SW480 (cell line): ENCODE measurements around the gene BCAS4.

Experiments
- DNase-seq: peaks from one replicate; pipeline ENCODE4 v3.0.0-alpha.2; 2016; ENCODE audit warnings: low spot score

Gene BCAS4

DNA sequence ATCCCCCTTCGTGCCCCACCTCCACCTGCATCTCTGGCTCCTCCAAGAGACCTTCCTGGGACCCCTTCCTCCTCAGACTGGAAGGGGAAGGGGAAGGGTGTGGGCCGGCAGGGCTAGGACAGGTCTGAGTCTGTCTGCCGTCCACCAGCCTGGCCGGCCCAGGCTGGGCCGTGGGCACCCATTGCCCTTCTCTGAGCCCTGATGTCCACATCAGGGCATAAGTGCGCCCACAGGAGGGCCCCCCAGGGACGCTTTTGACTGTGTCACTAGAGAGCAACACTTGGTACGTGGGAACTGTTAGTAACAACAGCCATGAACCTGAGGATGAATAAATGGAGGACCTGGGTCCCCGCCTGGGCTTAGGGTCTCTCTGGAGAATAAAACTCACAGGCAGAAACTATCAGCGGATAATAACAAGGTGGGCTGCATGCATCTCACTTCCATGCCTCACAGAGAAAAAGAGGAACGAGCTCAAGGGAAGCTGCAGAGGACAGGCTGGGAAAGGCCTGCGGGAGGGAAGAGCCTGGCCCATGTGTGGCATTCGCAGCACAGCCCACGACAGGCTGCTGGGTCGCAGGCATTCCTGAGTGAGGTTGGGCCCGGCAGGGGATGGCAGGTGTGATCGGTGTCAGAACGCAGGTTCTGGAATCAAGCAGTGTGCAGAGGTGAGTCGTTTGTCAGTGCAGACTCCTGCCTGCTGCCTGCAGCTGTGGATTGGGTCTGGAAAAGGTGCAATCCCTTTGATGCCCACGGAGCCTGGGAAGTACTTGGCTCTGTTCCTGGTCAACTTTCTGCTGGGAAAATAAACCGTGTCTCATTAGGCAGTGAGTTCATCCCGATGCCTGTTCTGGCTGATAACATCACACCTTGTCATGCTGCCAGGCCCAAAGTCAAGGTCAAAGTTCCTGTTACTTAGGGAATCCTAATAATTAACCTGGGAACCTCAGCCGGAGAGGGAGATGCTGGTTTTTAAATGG, 60.9 kb downstream of the BCAS4 start:
- peak; percentile 88 for DNase-seq

DNA sequence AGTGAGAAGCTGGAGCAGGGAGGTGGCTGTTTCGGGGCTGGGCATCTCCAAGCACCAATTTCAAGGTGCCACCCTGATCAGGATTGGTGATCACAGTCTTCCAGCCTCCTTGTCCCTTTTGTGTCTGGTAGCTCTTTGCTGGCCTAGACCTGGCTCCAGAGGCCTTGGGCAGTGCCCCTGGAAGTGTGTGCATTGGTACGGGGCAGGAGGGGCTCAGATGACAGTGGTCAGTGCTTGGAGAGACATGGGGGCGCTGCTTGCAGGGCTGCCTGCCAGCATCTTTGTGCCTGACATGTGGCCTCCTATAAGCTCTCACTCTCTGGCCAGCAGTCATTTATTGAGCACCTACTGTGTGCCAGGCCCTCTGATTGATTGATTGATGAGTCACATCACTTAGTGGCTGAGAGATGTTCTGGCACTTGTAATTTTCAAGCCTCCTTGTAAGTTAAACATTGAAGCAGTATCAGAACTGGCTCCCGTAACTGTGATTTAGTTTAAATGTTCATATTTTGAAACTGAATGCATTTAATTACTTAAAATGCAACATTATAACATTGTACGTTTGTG, 61.7 kb downstream of the BCAS4 start:
- no peak for DNase-seq

DNA sequence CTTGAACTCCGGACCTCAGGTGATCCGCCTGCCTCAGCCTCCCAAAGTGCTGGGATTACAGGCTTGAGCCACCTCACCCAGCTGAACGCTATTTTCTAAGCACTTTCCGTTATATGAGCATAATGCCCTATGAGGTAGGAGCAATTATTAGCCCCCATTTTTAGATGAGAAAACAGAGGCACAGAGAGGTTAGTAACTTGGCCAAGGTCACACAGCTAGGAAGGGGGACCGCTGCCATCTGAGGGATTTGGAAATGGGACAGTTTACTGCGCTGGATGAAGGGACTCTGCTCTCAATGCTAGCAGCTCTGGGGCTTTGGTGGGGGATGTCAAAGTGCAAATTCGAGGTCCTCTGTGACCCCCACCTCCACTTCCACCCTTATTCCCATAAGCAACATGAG, 62.5 kb downstream of the BCAS4 start:
- no peak for DNase-seq

DNA sequence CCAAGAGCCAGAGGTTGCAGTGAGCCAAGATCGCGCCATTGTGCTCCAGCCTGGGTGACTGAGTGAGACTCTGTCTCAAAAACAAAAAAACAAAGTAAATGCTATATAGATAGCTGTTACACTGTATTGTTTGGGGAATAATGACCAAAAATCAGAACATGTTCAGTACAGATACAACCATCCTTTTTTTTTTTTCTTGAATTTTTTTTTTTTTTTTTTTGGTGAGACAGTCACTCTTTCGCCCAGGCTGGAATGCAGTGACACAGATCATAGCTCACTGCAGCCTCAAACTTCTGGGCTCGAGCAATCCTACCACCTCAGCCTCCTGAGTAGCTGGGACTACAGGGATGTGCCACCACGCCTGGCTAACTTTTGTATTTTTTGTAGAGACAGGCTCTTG, 63.7 kb downstream of the BCAS4 start:
- DNase-seq: no peak

DNA sequence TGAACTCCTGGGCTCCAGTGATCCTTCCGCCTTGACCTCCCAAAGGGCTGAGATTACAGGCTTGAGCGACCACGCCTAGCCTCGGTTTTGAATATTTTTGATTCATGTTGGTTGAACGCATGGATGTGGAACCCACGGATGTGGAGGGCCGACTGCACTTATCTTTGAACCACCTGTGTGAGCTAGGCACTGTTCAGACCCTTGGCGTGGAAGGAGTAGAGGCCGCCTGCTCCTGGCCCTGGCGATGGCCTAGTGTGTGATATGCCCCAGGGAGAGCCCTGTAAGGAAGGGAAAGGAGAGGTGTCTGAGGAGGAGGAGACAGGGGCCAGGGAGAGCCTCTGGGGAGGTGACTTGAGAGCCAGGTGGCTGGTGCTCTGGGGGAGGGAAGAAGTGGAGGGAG, 64.3 kb downstream of the BCAS4 start:
- no peak for DNase-seq

DNA sequence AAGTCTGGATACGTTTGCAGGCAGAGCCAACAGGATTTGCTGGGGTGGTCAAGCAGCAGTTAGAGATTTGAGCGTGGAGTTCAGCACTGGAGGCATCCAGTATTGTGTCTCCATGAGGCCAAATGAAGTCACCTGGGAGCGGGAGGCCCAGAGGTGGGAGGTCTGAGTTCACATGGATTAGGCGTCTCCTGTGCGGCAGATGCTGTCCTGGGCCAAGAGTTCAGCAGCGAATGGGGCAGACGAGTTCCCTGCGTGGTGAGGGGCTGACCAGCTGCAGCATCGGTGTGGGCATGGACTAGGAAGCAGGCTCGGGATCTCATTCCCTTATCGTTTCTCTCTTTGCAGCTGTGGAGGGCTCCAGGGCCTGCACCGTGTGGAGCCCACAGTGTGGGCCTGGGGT, 66.2 kb downstream of the BCAS4 start:
- no peak for DNase-seq

DNA sequence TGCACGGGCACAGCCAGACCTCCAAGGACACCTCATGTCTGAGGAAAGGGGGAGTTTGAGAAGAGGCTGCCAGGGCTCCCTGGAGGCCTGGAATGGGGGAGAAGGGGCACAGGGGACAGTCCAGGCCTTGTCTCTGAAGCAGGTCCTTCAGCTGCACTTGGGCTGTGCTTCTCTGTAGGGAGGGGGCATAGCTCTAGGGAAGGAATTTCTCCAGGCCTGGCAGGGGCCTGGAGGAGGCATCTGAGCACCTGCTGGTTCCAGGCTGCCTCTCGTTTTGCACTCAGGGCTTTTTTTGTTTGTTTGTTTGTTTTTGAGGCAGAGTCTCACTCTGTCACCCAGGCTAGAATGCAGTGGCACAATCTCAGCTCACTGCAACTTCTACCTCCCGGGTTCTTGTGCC, 67.7 kb downstream of the BCAS4 start:
- DNase-seq: no peak

DNA sequence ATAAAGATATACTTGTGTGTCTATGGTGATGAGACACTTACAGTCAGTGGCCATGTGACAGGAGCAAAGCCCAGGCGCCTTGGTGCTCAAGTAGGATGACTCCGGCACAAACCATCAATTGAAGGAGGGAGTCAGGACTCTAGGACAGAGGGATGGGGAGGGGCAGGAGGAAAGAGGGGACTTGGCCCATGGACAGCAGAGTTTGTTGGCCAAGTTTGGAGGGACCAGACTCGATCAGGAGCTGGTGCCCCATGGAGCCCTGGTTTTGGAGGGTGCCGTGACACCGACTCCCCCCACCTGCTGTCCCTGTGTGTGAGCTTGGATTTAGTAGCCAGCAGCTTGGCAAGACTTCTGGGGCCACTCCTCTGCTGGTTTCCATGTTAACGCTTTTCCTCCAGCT, 70.3 kb downstream of the BCAS4 start:
- no peak for DNase-seq

DNA sequence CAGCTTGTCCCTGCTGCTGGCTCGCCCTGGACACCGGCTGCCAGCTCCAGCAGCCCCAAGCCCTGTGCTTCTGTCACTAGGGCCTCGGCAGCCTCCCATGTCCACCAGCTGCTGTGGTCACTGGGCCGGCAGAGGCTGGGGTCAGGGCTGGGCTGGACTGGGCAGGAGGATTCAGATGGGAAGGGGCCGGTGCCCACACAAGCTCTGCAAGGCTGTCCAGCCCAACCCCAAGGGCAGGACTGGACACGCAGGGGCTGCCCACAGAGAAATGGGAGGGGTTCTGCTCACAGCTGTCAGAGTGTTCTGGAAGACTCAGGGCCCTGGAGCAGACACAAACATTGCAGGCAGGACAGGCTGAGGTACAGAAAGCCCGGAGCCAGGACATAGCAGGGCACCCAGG, 70.7 kb downstream of the BCAS4 start:
- no peak for DNase-seq

DNA sequence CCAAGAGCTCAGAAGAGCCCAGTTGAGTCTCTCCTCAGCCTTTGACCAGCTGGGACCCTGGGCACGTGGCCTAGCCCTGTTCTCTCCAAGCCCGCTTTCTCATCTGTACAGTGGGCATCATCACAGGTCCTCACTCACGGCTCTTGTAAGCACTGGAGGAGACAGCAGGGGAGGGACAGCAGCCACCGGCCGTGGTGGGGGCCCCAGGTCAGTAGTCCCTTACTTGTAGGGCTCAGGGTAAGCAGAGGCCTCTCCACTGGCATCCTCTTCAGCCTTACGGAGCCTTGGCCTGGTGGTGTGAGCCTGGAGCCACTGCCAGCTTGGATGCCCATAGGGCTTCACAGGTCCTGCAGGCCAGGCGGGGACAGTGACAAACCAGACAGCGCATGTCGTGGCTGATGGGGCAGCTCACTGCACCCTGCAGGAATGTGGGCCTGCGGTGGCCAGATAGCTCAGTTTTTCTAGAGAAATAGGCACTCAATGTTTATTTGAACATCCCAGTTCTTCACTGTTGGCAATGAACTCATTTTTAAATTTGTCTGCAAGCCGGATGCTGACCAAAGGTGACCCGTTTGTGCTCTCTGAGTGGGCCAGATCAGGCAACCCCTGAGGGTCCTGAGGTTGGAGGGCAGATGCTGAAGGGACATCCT, 71.3 kb downstream of the BCAS4 start:
- DNase-seq: no peak

DNA sequence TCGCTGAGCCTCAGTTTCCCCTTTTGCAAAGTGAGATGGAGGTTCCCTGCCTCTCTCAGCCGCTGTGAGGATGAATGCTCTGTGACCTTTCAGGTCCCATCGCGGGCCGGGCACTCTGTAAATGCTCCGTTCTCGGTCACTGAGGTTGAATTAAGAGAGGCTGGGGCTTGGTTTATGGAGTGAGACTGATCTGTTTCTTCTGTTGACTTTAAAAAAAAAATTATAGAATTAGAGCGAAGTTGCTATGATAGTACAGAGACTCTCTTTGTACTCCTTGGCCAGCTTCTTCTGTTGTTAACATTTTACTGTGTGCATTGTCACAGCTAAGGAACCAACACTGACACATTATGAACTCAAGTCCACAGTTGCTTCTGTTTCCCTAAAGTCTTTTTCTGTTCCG, 72.0 kb downstream of the BCAS4 start:
- no peak for DNase-seq

DNA sequence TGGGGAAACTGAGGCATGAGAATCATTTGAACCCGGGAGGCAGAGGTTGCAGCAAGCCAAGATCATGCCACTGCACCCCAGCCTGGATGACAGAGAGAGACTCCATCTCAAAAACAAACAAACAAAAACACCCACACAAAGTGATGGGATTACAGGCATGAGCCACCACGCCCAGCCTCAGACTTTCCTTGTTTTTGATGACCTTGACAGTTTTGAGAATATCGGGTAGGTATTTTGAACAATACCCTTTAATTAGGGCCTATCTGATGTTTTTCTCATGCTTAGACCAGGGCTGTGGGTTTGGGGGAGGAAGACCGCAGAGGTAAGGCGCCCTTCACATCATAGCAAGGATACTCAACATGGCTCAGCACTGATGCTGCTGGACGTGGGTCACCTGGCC, 72.9 kb downstream of the BCAS4 start:
- DNase-seq: no peak

DNA sequence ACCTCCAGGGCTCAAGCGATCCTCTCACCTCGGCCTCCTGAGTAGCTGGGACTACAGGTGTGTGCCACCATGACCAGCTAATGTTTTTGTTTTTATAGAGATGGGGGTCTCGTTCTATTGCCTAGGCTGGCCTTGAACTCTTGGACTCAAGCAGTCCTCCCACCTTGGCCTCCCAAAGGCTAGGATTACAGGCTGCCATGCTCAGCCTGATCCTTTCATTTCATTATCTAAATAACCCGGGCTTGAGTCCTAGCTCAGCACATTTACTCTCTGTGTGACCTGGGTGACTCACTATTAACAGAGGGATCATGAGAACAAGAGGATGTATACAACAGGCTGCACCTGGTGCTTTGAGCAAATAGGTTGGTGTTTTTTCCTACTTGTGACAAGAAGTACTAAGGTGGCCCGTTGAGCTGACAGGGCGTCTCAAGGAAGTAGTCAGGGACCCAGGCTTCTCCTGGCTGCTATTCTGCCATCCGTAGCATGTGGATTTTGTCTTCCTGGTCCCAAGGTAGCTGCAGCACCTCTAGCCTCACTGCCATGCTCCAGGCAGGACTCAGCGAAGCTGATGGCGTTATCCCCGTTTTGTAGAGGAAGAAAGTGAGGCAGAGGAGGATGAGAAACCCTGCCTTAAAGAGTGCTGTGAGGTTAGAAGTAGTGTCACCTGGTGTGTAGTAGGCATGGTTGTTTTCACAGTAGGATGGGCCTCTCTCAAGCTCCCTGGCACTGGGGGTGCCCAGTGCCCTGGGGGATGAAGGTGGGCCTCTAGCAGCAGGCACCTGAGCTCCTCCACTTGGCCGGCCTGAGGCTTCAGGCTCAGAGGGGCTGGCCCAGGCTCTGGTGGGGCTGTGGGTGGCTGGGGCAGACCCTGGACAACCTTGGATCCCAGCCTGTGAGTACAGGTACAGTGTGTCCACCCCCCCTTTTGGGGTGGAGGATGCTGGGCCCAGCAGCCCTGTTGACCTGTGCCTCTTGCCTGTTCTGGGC, 73.9 kb downstream of the BCAS4 start:
- no peak for DNase-seq

DNA sequence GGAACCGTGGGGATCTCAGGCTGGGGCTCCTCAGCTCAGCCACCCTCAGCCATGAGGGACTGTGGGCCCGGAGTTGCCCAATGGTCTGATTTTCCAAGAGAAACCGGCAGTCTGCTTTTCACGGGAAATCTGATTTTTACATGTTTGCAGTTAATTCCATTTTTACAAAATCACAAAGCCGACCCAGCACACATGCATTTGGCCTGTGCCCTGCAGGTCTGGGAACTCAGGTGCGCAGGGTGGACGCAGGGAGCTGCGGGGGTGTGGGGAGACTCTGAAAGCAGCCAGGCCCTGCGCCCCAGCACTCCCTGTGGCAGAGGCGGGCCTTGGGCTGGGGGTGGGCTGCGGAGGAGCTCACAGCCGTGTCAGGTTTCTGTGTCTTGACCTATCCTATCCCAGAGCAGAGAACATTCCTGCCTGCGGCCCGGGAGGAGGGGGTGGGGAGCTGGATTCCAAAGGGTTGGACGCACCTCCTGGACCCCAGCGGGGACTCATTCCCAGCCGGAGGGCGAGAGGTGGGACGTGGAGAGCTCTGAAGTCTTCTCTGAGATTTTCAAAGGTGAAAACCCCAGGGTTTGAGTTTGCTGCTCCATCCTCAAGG, 75.8 kb downstream of the BCAS4 start:
- DNase-seq: no peak

DNA sequence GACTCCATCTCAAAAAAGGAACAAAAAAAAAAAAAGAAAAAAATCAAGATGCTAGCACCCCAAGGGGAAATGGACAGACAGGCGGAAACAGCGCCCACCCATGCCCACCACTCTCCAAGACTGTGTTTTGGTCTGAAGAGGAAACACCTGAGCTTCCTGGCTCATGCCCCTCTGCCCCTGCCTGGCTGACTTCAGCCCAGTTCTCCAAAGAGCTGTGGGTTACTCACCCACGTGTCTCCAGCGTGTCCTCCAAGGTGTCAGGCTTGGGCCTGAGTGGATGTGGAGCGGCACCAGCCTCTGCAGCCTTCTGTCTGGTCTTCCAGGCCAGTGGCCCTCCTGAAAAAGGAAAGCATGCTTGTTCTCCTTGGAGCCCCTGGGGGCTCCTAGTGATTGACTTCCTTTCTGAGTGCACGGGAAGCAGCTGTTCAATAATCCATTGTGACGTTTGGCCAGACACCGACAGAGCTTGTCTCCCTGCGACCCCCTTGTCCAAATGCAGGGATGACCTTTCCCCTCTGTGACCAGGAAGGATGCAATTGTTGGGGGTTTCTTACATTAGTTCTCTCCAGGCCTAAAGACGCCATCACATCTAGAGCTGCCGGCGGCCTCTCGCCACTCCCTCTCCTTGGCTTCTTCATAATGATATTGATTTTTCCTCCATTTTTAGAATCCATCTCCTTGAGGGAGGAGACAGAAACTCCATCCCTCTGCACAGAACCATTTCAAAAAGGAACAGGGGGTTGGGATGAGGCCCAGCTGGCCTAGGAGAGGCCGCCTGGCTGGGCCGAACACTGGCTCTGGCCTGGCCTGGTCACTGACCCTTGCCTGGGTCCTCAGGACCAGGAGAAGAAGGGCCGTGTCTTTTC, 77.9 kb downstream of the BCAS4 start:
- no peak for DNase-seq

DNA sequence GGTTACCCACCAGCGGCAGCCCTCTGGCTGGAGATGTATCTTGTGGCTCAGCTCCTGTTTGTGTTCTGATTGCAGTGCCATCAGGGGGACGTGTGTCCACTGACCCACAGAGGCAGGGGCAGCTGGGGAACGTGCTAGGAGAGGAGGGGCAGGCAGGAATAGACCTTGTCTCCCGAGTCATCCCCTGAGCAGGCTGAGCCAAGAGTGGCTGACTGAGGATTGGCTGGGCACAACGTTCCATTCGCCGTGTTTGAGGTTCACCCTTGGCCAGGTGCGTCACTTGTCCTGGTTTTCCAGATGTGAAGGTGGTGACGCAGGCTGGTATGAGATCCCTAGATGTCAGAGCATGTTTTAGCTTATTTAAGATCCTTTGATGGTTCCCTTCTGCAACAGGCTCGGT, 78.7 kb downstream of the BCAS4 start:
- no peak for DNase-seq

DNA sequence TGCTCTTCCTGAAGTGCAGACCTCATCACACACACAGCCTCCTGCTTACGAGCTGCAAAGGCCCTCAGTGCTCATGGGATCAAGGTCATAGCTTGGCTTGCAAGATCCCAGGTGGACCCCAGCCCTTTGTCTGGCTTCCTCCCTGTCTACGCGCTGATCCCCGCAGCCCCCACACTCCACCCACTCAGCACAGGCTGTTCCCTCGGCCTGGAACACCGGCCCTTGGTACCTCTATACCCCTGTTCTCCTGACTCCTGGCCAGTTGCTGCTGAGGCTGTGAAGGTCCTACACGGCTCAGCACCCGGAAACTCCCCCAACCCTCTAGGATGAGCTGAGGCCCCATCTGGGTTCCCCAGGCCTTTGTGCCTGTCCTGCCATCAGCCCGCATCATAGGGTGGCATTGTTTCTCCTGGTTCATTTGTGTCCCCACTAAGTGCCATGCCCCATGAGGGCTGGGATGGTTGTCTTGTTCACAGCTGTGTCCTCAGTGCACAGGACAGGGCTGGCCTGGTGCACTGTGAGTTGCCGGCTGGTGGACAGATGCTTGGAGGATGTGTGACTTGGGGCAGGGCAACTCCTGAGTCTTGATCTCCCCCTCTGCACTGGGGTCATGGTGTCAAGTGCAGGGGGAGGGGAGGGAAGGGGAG, 79.4 kb downstream of the BCAS4 start:
- DNase-seq: no peak

DNA sequence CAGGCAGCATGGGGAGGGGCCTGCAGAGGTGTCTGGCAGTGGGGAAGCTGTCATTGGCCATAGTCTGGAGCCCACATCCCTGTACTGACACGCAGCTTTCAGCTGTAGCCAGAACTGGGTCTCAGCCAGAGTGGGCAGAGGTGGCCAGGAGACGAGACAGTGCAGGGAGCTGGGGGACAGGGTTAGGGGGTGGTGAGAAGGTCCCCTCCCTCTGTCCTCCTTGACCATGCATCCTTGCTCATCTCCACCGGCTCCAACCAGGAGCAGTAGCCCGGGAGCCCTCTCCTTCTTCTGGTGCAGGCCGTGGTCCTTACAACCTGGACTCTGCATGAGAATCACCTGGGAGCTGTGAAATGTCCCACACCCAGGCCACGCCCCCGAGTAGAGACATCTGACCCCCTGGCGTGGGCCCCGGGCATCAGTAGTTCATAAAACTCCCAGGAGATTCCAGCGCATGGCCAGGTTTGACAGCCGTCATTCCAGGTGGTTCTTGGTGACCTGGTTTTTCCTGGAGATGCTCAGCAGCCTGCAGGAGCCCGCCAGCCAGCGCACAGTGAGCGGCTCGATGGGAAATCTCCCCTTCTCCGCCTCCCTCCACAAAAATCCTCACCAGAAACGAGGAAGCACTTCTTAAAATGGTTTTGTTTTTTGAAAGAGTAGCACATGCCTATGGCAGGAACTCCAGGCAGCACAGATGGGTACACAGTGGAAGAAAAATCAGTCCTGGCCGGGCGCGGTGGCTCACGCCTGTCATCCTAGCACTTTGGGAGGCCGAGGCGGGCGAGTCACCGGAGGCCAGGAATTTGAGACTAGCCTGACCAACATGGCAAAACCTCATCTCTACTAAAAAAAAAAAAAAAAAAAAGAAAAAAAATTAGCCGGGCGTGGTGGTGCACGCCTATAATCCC, 80.2 kb downstream of the BCAS4 start:
- no peak for DNase-seq
